Panc1 (cell line): ENCODE measurements around the gene AMBRA1. TPM values are rescaled to one million over a fixed set of nuclear protein-coding genes. Genes with fewer than 3 reads are reported as not detected.

Experiments used
- ATAC-seq: fragments of 200-7000 bp; cut with Tn5 transposase; 2 replicates; pipeline ENCODE4 v1.9.1; 2020; ENCODE audit warnings: mild to moderate bottlenecking, moderate library complexity
- BruUV-seq: library from RNA; stranded (reverse); fragments of 400-500 nt; replicated peaks from 2 replicates; lab custom pipeline; 2021; lab: Mats Ljungman, UMichigan
- CTCF ChIA-PET: fragments of 300-600 bp; sonication (Branson Sonifier 250); formaldehyde crosslinking; loops from one replicate; lab custom pipeline; 2022; ENCODE audit warnings: antibody characterized with exemption; lab: Charles Lee
- POLR2A ChIA-PET: fragments of 300-600 bp; sonication (Branson Sonifier 250); formaldehyde crosslinking; loops from one replicate; lab custom pipeline; 2022; ENCODE audit warnings: antibody characterized with exemption; lab: Charles Lee
- DNase-seq: peaks from one replicate; pipeline ENCODE4 v3.0.0-alpha.2; 2010; ENCODE audit warnings: low read depth, low spot score
- H3K27ac ChIP-seq: 2 replicates; pipeline ENCODE4 v1.5.1; 2011; ENCODE audit warnings: mild to moderate bottlenecking, low read length, inconsistent platforms
- H3K27me3 ChIP-seq: fragments of 200-500 bp; sonication (Bioruptor generic); 2 replicates; pipeline ENCODE4 v1.6.0; 2014; ENCODE audit warnings: low read length, inconsistent platforms; ENCODE audit not compliant: control insufficient read depth, insufficient read depth
- H3K36me3 ChIP-seq: fragments of 200-500 bp; sonication (Bioruptor generic); 2 replicates; pipeline ENCODE4 v1.5.1; 2014; ENCODE audit warnings: inconsistent platforms, mild to moderate bottlenecking, low read length, moderate library complexity; ENCODE audit not compliant: control insufficient read depth, insufficient read depth
- H3K4me1 ChIP-seq: 2 replicates; pipeline ENCODE4 v1.5.1; 2011; ENCODE audit warnings: inconsistent platforms, mild to moderate bottlenecking, low read length, moderate library complexity; ENCODE audit not compliant: control insufficient read depth, insufficient read depth
- H3K4me3 ChIP-seq, 2 experiments: 2 replicates each; pipeline ENCODE4 v1.5.1; 2011 to 2012; ENCODE audit warnings: low read depth in 2 of 2, low read length in 2 of 2, mild to moderate bottlenecking in 2 of 2, inconsistent platforms in 1 of 2, moderate library complexity in 1 of 2
- H3K9me3 ChIP-seq: fragments of 200-500 bp; sonication (Bioruptor generic); 2 replicates; pipeline ENCODE4 v1.5.1; 2014; ENCODE audit warnings: low read depth, mild to moderate bottlenecking, inconsistent platforms, low read length, moderate library complexity; ENCODE audit not compliant: control insufficient read depth, insufficient read depth
- POLR2AphosphoS5 ChIP-seq: IDR thresholded peaks from 2 replicates; pipeline ENCODE4 v1.6.1; 2012; ENCODE audit warnings: mild to moderate bottlenecking, low read depth, low read length, moderate library complexity
- SIN3A ChIP-seq: IDR thresholded peaks from 2 replicates; pipeline ENCODE4 v1.6.1; 2012; ENCODE audit warnings: low read depth, mild to moderate bottlenecking, low read length, moderate library complexity, borderline replicate concordance; ENCODE audit not compliant: insufficient read depth
- TCF7L2 ChIP-seq: IDR thresholded peaks from 2 replicates; pipeline ENCODE4 v1.6.1; 2011; ENCODE audit warnings: mild to moderate bottlenecking, low read depth, low read length, inconsistent platforms
- in situ Hi-C: cut with HindIII; loops from 2 replicates; pipeline ENCODE4 v1.10.0; 2016; ENCODE audit warnings: low sequenced_read_pairs, low pct_unique_long_range_greater_than_20kb
- intact Hi-C: fragments of 100-400 bp; cut with micrococcal nuclease; formaldehyde crosslinking; loops from one replicate; pipeline ENCODE4 v1.10.0; 2022; ENCODE audit not compliant: unreplicated experiment
- total RNA-seq: library from RNA; stranded (reverse); gene quantifications from one replicate; pipeline ENCODE4 v1.2.1, GENCODE V29; 2021; ENCODE audit not compliant: unreplicated experiment
- TF ChIP-seq, protein P1 (sequence below), 2 experiments: IDR thresholded peaks; 2 replicates each; pipeline ENCODE4 v1.6.1; 2011 to 2012; ENCODE audit warnings: low read depth in 2 of 2, control low read depth in 1 of 2, low read length in 1 of 2, mild to moderate bottlenecking in 1 of 2, moderate library complexity in 1 of 2; ENCODE audit not compliant: insufficient read depth in 1 of 2
- TF ChIP-seq, protein P2 (sequence below): fragments of 450-650 bp; IDR thresholded peaks from 2 replicates; pipeline ENCODE4 v1.5.1; 2017; ENCODE audit warnings: mild to moderate bottlenecking

AMBRA1 gene
- total RNA-seq, 1 experiment from 2014 or later = 40.0 TPM

DNA sequence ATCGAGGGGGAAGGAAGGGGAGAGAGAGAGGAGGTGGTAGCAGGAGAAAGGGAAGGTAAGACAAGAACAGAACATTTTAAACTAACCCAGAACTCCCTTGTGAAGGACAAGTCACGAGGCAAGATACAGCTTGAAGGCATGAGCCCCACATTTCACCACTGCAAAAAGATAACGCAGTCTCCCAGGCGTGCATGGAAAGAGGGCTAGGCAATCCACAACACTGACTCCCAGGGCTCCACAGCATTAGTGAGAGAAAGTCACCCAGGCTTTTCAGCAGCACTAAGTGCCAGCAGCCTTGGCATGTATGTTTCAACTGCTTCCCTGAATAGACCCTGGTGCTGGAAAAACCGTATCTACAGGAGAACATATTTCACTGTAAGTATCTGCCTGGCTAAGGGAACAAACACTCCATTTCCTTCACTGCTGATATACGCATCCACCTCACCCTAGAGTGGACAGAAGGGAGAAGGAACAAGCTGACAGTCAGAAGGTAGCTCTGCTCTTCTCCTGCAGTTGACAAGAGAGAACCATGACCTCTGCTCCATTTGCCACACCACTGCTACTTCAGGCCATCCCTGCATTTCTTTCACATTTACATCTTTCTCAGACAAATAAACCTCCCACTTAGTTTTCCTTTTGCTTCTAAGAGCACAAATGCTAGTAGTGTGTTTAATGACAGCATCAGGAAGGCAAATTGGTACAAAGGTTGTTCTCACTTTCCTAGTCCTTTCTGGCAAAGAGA is 87.9 kb downstream of the AMBRA1 start:
- DNase-seq (no peak), ATAC-seq (no peak)
- Histone ChIP-seq H3K27ac (no peak overlapping the region), H3K9me3 (no peaks in the 10 kb centered on the region), H3K27me3 (no peaks in the 10 kb centered on the region), H3K4me1 (no peaks in the 10 kb centered on the region), H3K36me3 (no peaks in the 10 kb centered on the region), H3K4me3 (no peak overlapping the region)
- no TSS peak for BruUV-seq
- intact Hi-C loops (no loop called here), in situ Hi-C loops (no loop called here)
- POLR2A ChIA-PET = no interaction called here
- CTCF ChIA-PET = interaction anchor here (0.6 kb wide), 1 partner anchor 97 kb away, joined by 3 read pairs; no protein-coding TSS in a partner anchor
- TF ChIP-seq, protein P1, sequence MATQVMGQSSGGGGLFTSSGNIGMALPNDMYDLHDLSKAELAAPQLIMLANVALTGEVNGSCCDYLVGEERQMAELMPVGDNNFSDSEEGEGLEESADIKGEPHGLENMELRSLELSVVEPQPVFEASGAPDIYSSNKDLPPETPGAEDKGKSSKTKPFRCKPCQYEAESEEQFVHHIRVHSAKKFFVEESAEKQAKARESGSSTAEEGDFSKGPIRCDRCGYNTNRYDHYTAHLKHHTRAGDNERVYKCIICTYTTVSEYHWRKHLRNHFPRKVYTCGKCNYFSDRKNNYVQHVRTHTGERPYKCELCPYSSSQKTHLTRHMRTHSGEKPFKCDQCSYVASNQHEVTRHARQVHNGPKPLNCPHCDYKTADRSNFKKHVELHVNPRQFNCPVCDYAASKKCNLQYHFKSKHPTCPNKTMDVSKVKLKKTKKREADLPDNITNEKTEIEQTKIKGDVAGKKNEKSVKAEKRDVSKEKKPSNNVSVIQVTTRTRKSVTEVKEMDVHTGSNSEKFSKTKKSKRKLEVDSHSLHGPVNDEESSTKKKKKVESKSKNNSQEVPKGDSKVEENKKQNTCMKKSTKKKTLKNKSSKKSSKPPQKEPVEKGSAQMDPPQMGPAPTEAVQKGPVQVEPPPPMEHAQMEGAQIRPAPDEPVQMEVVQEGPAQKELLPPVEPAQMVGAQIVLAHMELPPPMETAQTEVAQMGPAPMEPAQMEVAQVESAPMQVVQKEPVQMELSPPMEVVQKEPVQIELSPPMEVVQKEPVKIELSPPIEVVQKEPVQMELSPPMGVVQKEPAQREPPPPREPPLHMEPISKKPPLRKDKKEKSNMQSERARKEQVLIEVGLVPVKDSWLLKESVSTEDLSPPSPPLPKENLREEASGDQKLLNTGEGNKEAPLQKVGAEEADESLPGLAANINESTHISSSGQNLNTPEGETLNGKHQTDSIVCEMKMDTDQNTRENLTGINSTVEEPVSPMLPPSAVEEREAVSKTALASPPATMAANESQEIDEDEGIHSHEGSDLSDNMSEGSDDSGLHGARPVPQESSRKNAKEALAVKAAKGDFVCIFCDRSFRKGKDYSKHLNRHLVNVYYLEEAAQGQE (IDR thresholded peaks at IDR 0.05; ENCODE audit: insufficient read depth in 1 of 2, low read depth in 2 of 2, low read length in 1 of 2) = no peak
- TF ChIP-seq, protein P2, sequence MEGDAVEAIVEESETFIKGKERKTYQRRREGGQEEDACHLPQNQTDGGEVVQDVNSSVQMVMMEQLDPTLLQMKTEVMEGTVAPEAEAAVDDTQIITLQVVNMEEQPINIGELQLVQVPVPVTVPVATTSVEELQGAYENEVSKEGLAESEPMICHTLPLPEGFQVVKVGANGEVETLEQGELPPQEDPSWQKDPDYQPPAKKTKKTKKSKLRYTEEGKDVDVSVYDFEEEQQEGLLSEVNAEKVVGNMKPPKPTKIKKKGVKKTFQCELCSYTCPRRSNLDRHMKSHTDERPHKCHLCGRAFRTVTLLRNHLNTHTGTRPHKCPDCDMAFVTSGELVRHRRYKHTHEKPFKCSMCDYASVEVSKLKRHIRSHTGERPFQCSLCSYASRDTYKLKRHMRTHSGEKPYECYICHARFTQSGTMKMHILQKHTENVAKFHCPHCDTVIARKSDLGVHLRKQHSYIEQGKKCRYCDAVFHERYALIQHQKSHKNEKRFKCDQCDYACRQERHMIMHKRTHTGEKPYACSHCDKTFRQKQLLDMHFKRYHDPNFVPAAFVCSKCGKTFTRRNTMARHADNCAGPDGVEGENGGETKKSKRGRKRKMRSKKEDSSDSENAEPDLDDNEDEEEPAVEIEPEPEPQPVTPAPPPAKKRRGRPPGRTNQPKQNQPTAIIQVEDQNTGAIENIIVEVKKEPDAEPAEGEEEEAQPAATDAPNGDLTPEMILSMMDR = no peak
- TF ChIP-seq SIN3A (no peak), POLR2AphosphoS5 (no peak), TCF7L2 (no peak)

DNA sequence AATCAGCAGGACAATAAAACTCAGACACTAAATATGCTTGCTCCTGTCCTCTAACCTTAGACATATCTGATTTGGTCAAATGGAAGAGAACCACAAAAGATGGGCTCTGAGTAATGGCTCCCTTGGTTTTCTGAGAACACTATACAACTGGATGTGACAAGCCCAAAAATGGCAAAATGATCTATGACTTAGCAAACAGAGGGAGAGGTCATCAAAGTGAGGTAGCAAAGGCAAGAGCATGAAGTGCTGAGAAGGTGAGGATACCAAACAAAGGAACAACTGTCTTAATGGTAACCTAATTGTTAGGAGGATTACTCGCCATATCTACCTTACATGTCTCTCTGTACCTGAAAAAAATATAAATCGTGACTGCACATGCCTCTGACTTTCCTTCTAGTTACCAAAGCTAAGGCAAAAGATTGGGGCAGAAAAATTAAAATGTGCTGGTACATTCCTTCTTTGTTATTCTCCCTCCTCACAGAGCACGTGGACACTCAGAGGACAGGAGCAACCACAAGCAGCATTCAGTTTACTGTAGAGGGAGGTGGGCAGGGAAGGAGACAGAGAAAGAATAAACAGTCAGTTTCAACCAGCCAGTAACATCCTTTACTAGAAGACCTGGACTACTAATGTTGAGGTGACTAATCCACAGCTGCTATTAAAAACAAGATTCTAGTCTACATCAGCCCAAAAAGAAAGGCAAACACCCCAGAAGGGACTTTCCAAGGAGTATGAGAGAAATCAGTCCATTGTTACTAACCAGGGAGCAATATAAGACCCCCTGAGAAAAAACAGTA is 88.8 kb downstream of the AMBRA1 start:
- H3K4me3 ChIP-seq = no peak overlapping the region
- no TSS peak for BruUV-seq
- no peaks in the 10 kb centered on the region for H3K4me1 ChIP-seq
- in situ Hi-C loops (no loop called here), intact Hi-C loops (no loop called here)
- no peak overlapping the region for H3K27ac ChIP-seq
- ATAC-seq = no peak
- TF ChIP-seq POLR2AphosphoS5 (no peak), SIN3A (no peak)
- TF ChIP-seq, protein P2 = no peak
- CTCF ChIA-PET = no interaction called here
- POLR2A ChIA-PET = no interaction called here
- no peaks in the 10 kb centered on the region for H3K9me3 ChIP-seq
- no peaks in the 10 kb centered on the region for H3K27me3 ChIP-seq
- no peaks in the 10 kb centered on the region for H3K36me3 ChIP-seq
- DNase-seq = no peak
